Kidney (tissue), 14 donors: Measurements from ENCODE around the gene STOX2. TPM values are rescaled to one million over a fixed set of nuclear protein-coding genes. Genes with fewer than 3 reads are reported as not detected.

Experiments
- DNase-seq, 5 donors: peaks; one replicate each; pipeline ENCODE4 v3.0.0-alpha.2; 2013 to 2020
- FAIRE-seq: peaks from 2 replicates; lab custom pipeline; 2012; peaks lifted over from hg19 to GRCh38; lab: Jason Lieb, UNC
- H3K27ac ChIP-seq, 2 donors: one replicate each; pipeline ENCODE4 v1.7.0; 2013; ENCODE audit warnings: low read depth in 2 of 2, low read length in 2 of 2, inconsistent platforms in 1 of 2
- H3K27me3 ChIP-seq: one replicate; pipeline ENCODE4 v1.7.1; 2013; ENCODE audit warnings: low read length, inconsistent platforms; ENCODE audit not compliant: control insufficient read depth, insufficient read depth
- H3K36me3 ChIP-seq, 3 donors: one replicate each; pipeline versions ENCODE4 v1.7.0 to v1.7.1; 2013; ENCODE audit warnings: low read length in 3 of 3, control low read depth in 1 of 3, inconsistent platforms in 1 of 3; ENCODE audit not compliant: insufficient read depth in 3 of 3, control insufficient read depth in 2 of 3
- H3K4me1 ChIP-seq, 3 donors: one replicate each; pipeline versions ENCODE4 v1.7.0 to v1.7.1; 2013; ENCODE audit warnings: low read length in 3 of 3, inconsistent platforms in 1 of 3, low read depth in 1 of 3; ENCODE audit not compliant: control insufficient read depth in 2 of 3, insufficient read depth in 2 of 3
- H3K4me3 ChIP-seq, 3 donors: one replicate each; pipeline versions ENCODE4 v1.7.0 to v1.8.1; 2013; ENCODE audit warnings: low read length in 3 of 3, control low read depth in 1 of 3, inconsistent platforms in 1 of 3
- H3K9ac ChIP-seq, 3 donors: one replicate each; pipeline versions ENCODE4 v1.7.0 to v1.7.1; 2013; ENCODE audit warnings: low read length in 3 of 3, control low read depth in 1 of 3, inconsistent platforms in 1 of 3
- H3K9me3 ChIP-seq, 3 donors: one replicate each; pipeline versions ENCODE4 v1.7.0 to v1.7.1; 2013; ENCODE audit warnings: low read length in 3 of 3, control low read depth in 1 of 3, inconsistent platforms in 1 of 3; ENCODE audit not compliant: control insufficient read depth in 2 of 3, insufficient read depth in 1 of 3
- intact Hi-C: fragments of 100-400 bp; cut with DNase I; formaldehyde crosslinking; loops from one replicate; pipeline ENCODE4 v1.11.1; 2022
- polyA plus RNA-seq: library from polyadenylated mRNA; stranded (reverse); fragments of 350-450 nt; fragmentation: Illumina TruSeq; extraction: RNeasy Lipid Tissue Mini Kit (QIAGEN cat#74804); gene quantifications from one replicate; pipeline ENCODE4 v1.2.3, GENCODE V29; 2014; ENCODE audit warnings: low read depth, low replicate concordance; ENCODE audit not compliant: insufficient read depth
- total RNA-seq: library from RNA; stranded (reverse); fragmentation: NEBNext Ultra II Directional; extraction: Animal tissue kit (Norgen Biotek cat#: 25700); gene quantifications from one replicate; pipeline ENCODE4 v1.2.1, GENCODE V29; 2021
- TF ChIP-seq, protein P1 (sequence below): IDR thresholded peaks from 3 replicates; pipeline ENCODE4 v1.5.1; 2012; ENCODE audit warnings: mild to moderate bottlenecking, moderate library complexity, borderline replicate concordance; ENCODE audit not compliant: insufficient read depth; ENCODE audit errors: extremely low read depth
- donor health status: control.
- donor health status: control.
- donor health status: control.
- donor health status: control.
- donor health status: control.
- donor health status: DM: yes; HTN: yes; CAD: no.
- donor health status: Normal renal cell carcinoma (clear cell type).

Gene STOX2
- total and polyA plus RNA-seq, 2 donors from 2014 or later = 0.69 to 31.8 TPM

GRCh38 chr4:183977707-183978106 is 72.6 kb downstream of the STOX2 start:
- no peaks in the 10 kb centered on the region for H3K4me1 ChIP-seq
- DNase-seq (peak in 1 of 5 donors; percentile 58), FAIRE-seq (no peak)
- H3K9ac ChIP-seq = no peak overlapping the region
- TF ChIP-seq, protein P1, sequence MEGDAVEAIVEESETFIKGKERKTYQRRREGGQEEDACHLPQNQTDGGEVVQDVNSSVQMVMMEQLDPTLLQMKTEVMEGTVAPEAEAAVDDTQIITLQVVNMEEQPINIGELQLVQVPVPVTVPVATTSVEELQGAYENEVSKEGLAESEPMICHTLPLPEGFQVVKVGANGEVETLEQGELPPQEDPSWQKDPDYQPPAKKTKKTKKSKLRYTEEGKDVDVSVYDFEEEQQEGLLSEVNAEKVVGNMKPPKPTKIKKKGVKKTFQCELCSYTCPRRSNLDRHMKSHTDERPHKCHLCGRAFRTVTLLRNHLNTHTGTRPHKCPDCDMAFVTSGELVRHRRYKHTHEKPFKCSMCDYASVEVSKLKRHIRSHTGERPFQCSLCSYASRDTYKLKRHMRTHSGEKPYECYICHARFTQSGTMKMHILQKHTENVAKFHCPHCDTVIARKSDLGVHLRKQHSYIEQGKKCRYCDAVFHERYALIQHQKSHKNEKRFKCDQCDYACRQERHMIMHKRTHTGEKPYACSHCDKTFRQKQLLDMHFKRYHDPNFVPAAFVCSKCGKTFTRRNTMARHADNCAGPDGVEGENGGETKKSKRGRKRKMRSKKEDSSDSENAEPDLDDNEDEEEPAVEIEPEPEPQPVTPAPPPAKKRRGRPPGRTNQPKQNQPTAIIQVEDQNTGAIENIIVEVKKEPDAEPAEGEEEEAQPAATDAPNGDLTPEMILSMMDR = no peak
- no peaks in the 10 kb centered on the region for H3K27me3 ChIP-seq
- H3K4me3 ChIP-seq = no peak overlapping the region
- H3K27ac ChIP-seq = no peak overlapping the region
- intact Hi-C loops = no loop called here
- no peaks in the 10 kb centered on the region for H3K36me3 ChIP-seq
- H3K9me3 ChIP-seq = no peaks in the 10 kb centered on the region

DNA sequence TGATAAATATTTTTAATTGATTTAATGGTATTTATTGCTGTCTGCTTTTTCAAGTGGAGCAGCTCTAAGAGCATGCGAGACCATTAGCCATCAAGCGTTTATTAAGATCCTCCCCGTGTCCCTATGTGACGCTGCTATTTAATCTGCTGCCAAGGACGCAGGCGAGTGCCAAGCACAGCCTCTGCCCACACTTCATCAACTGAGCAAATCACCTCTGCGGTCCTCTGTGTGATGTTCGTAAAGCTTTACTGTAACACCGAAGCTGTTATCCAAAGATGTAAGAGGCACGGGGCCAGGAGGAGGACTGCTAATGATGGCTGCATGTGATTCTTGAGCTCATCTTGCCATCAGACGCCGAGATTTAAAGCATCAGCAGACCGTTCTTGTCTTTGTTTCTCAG is 79.5 kb downstream of the STOX2 start:
- intact Hi-C loops = no loop called here
- TF ChIP-seq, protein P1 = no peak
- H3K27me3 ChIP-seq = no peaks in the 10 kb centered on the region
- H3K36me3 ChIP-seq = no peaks in the 10 kb centered on the region
- peaks cover 0 to 10% (median 0%) of the 10 kb centered on the region in 3 donors for H3K4me1 ChIP-seq
- DNase-seq (no peak), FAIRE-seq (no peak)
- no peak overlapping the region for H3K4me3 ChIP-seq
- H3K9ac ChIP-seq = no peak overlapping the region
- no peak overlapping the region for H3K27ac ChIP-seq
- no peaks in the 10 kb centered on the region for H3K9me3 ChIP-seq

GRCh38 chr4:183985786-183986185 is 80.7 kb downstream of the STOX2 start:
- H3K4me1 ChIP-seq = peaks cover 0 to 10% (median 0%) of the 10 kb centered on the region in 3 donors
- no peak for FAIRE-seq
- no peaks in the 10 kb centered on the region for H3K27me3 ChIP-seq
- no peaks in the 10 kb centered on the region for H3K36me3 ChIP-seq
- TF ChIP-seq, protein P1 = no peak
- no peak overlapping the region for H3K27ac ChIP-seq
- no peak overlapping the region for H3K9ac ChIP-seq
- DNase-seq = no peak
- intact Hi-C loops = no loop called here
- no peak overlapping the region for H3K4me3 ChIP-seq
- no peaks in the 10 kb centered on the region for H3K9me3 ChIP-seq
